AG09309 (cell line): ENCODE measurements around the gene STX1B.

Experiments
- DNase-seq: peaks from one replicate; pipeline ENCODE4 v3.0.0-alpha.2; 2010; ENCODE audit warnings: low read depth
- H3K4me3 ChIP-seq: 2 replicates; pipeline ENCODE4 v1.5.1; 2011; ENCODE audit warnings: mild to moderate bottlenecking, low read depth, low read length, moderate library complexity; ENCODE audit not compliant: control insufficient read depth
- TF ChIP-seq, protein P1 (sequence below): IDR thresholded peaks from 2 replicates; pipeline ENCODE4 v1.5.1; 2011; ENCODE audit warnings: mild to moderate bottlenecking, low read depth, low read length, inconsistent platforms; ENCODE audit not compliant: insufficient read depth, control insufficient read depth; ENCODE audit errors: missing control alignments

Gene STX1B

DNA sequence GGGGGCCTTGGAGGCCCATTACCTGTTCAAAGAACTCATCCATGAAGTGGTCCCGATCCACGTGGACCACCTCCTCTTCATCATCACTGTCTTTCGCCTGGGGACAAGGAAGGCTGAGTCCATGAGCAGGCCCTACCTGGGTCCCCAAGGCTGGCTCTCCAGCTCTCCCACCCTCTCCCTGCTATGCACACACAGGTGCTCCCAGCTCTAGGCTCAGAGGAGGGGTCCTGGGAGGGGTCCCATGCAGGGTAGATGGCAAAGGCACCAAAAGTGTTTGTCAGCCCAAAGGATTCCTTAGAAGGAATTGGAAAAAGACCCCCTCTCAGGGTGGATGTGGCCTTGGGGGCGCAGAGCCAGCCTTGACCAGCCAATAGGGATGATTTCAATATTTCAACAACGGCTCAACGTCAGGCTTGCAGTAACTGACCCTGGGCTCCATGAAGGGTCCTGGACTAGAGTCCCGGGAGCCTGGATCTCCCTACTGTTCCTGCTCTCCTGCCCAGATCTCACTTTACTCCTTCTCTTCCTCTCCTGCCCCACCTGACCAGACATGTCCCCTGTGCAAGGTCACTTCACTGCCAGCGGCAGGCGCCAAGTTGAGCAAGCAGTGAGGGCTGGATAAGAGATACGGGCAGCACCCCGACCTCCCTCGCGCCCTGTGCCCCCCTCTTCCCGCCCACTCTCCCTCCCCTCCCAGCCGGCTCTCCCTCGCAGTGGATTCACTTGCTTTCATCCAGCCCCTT, 8.8 kb downstream of the STX1B start:
- TF ChIP-seq, protein P1, sequence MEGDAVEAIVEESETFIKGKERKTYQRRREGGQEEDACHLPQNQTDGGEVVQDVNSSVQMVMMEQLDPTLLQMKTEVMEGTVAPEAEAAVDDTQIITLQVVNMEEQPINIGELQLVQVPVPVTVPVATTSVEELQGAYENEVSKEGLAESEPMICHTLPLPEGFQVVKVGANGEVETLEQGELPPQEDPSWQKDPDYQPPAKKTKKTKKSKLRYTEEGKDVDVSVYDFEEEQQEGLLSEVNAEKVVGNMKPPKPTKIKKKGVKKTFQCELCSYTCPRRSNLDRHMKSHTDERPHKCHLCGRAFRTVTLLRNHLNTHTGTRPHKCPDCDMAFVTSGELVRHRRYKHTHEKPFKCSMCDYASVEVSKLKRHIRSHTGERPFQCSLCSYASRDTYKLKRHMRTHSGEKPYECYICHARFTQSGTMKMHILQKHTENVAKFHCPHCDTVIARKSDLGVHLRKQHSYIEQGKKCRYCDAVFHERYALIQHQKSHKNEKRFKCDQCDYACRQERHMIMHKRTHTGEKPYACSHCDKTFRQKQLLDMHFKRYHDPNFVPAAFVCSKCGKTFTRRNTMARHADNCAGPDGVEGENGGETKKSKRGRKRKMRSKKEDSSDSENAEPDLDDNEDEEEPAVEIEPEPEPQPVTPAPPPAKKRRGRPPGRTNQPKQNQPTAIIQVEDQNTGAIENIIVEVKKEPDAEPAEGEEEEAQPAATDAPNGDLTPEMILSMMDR: no peak
- DNase-seq: no peak
- H3K4me3 ChIP-seq: no peak overlapping the region

DNA sequence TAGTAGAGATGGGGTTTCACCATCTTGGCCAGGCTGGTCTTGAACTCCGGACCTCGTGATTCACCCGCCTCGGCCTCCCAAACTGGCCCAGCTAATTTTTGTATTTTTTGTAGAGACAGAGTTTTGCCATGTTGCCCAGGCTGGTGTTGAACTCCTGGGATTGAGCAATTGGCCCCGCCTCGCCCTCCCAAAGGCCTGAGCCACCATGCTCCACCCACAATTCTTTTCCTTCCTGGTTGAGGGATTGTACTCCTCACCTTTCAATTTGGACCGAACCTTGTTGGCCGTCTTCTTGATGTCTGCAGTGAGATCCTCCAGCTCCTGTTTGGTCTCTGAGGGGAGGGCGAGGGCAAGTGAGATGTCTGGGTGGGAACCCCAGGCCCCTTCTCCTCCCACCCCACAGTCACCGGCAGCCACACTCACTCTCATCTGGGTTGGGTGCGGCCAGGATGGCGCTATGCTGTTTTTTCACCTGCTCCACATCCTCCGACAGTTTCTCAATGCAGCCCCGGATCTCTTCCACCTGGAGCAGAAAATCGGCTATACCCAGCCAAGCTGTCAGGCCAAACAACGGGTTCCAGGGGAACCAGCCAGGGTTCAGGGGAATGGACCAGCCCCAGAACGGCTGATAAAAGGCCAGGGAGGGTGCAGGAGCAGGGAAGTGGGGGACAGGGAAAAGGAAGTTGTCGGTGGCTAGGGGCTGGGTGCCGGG, 9.6 kb downstream of the STX1B start:
- no peak for DNase-seq
- H3K4me3 ChIP-seq: no peak overlapping the region
- TF ChIP-seq, protein P1: no peak

GRCh38 chr16:30998852-30999761, 11.3 kb downstream of the STX1B start:
- DNase-seq: no peak
- TF ChIP-seq, protein P1: no peak
- H3K4me3 ChIP-seq: no peak overlapping the region

DNA sequence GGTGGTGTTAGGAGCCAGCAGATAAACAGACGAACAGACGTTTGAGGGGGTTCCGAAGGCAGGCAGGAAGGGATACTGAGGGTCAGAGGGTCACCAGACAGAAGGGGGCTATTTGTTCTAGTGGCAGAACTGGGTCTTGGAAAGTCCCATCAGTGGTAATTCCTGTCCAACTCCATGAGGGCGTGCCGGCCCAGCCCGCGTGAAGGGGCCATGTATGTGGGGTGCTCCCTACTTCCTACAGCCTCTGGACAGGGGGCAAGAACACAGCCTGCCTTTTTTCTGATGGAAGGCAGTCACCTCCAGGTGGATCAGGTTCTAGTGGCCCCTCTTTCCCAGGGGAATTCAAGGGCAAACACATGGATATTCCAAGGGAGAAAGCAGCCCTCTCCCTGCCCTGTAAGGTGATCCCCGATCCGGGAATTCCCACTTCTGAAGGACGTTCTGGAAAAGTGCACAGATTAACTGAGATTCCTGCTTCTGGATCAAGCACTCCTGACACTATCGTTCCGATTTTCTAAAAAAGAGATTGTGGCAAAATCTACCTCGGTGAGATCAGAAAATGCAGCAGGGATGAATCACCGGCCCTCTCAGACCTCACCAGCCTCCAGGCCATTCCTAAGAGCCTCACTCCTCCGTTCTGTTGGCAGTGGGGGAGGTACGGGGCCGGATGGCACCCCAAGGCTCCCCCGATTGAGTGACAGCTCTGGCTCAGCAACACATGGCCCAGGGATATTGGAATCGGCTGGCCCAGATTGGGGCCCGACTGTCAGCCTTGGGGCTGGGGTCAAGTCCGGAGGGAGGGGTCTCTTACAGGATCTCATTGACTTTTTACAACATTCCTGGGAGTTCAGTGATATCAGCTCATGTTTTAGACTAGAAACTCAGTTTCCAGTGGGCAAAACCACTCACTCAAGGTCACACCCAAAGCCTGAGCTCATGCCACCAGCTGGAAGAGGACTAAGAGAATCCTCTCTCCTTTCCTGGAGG, 12.4 kb downstream of the STX1B start:
- TF ChIP-seq, protein P1: no peak
- H3K4me3 ChIP-seq: peak overlapping the region; percentile 53
- no peak for DNase-seq

DNA sequence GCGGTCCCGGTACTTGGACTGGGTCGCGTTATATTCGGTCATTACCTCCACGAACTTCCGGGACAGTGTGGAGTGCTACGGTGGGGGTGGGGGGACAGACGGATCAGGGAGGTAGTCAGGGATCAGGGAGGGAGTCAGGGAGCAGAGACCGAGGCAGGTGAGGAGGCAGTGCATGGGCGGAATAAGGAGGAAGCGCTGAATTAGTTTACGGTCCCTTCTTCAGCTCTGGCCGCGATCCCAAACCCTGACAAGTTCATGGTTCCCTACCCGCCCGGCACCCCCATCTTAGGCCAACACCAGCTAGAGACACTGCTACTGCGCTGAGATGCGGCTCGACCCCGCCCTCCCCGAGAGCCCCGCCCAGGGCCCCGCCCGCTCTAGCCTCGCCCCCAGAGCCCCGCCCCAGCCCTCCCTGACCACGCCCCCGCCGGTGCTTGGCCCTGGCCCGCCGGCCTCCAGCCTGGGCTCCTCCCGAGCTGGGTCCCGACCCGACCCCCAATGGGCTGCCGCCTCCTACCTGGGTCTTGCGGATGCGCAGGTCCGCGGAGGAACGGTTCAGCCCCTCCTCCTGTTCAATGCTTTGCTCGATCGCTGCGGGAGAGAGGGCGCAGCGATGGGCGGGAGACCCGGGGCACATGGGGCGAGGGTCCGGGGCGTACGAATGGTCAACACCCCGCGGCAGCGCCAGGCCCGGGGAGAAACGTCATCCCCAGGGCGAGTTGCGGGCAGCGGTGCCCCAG, 13.3 kb downstream of the STX1B start:
- H3K4me3 ChIP-seq: peak overlapping the region; percentile 53
- no peak for DNase-seq
- TF ChIP-seq, protein P1: no peak
